Measurements from ENCODE around the gene CASP8. TPM values are rescaled to one million over a fixed set of nuclear protein-coding genes. Genes with fewer than 3 reads are reported as not detected.

Gene CASP8
- total RNA-seq (2021), result 17.9 and 28.4 TPM in 2 replicates
- Bru-seq, nascent RNA, result percentile 64 among the genes with signal in this experiment
- BruChase-seq, experiment 1, labeled RNA remaining after a 2-hour chase, result percentile 55 among the genes with signal in this experiment
- BruChase-seq, experiment 2, labeled RNA remaining after a 6-hour chase, result percentile 63 among the genes with signal in this experiment
- long read RNA-seq, partial matches to known transcripts, result 2 of 22 reads
- long read RNA-seq, other reads (novel, unspliced or antisense), result 19 of 22 reads

DNA sequence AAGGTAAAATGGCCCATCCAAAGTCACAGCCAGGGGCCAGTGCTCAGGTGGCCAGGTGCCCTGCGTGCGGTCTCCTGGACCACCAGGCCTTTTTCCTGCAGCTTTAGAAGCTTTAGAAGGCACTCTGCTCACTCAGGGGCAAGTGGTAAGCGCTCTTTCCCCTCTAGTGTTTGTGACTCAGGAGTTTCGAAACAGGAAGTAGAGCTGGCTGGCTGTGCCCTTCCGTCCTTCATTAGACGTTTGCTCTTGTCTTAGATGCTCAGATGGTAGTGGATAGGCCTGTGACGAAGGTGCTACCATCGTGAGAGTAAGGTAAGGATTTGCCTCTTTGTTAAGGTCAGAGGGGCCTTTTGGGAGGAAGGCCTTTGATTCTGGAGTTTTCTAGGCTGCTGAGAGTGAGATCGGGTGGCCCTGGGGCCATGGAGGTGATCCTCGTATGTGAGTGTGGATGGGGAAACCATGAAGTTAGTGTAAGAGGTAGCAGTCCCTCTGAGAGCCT, at the start of gene CASP8:
TSS of gene CASP8 (plus strand) at position 235 of the 499 bp plus-strand sequence. CDS start 5,951 bp downstream, outside the sequence.
- Histone ChIP-seq H3K4me3 (ENCODE audit: low read depth, low read length, poor library complexity, severe bottlenecking) (no peak within 1 kb of the TSS), H3K27me3 (replicated peaks; ENCODE audit: insufficient read depth, low read depth, low read length, poor library complexity) (no peaks in the 10 kb centered on the region), H3K27ac (ENCODE audit: low read depth, low read length, poor library complexity, severe bottlenecking) (peak within 1 kb of the TSS; percentile 9), H3K4me1 (ENCODE audit: insufficient read depth, low read length, poor library complexity, severe bottlenecking) (peaks cover 46% of the 10 kb centered on the region), H3K9me3 (ENCODE audit: low read depth, low read length, poor library complexity, severe bottlenecking) (no peaks in the 10 kb centered on the region), H3K36me3 (ENCODE audit: insufficient read depth, low read length, poor library complexity, severe bottlenecking) (no peaks in the 10 kb centered on the region)
- CTCF ChIA-PET, result no interaction called here
- DNase-seq (ENCODE audit: low spot score), result peak; percentile 57
- intact Hi-C loops (cut with micrococcal nuclease; ENCODE audit: unreplicated experiment), result no loop called here
- POLR2A ChIA-PET (ENCODE audit: low non-redundant PET), result no interaction called here
- no TSS peak for BruUV-seq (replicated peaks)
- no peak for TF ChIP-seq CTCF (conservative IDR thresholded peaks at IDR 0.05; ENCODE audit: low read depth, low read length)
- no peak for TF ChIP-seq EZH2 (IDR thresholded peaks at IDR 0.05; ENCODE audit: borderline replicate concordance, low read depth, low read length, poor library complexity, severe bottlenecking)

- no peaks in the 10 kb centered on the region for H3K27me3 ChIP-seq (replicated peaks; ENCODE audit: insufficient read depth, low read depth, low read length, poor library complexity)
- ChIA-PET CTCF (no interaction called here), POLR2A (ENCODE audit: low non-redundant PET) (no interaction called here)
- no peaks in the 10 kb centered on the region for H3K4me1 ChIP-seq (ENCODE audit: insufficient read depth, low read length, poor library complexity, severe bottlenecking)
- no peak overlapping the region for H3K4me3 ChIP-seq (ENCODE audit: low read depth, low read length, poor library complexity, severe bottlenecking)
- no peak for DNase-seq (ENCODE audit: low spot score)
- intact Hi-C loops (cut with micrococcal nuclease; ENCODE audit: unreplicated experiment), result no loop called here
- no peak overlapping the region for H3K27ac ChIP-seq (ENCODE audit: low read depth, low read length, poor library complexity, severe bottlenecking)
- no peaks in the 10 kb centered on the region for H3K9me3 ChIP-seq (ENCODE audit: low read depth, low read length, poor library complexity, severe bottlenecking)
- BruUV-seq (replicated peaks), result no TSS peak
- H3K36me3 ChIP-seq (ENCODE audit: insufficient read depth, low read length, poor library complexity, severe bottlenecking), result no peaks in the 10 kb centered on the region
- TF ChIP-seq EZH2 (IDR thresholded peaks at IDR 0.05; ENCODE audit: borderline replicate concordance, low read depth, low read length, poor library complexity, severe bottlenecking) (no peak), CTCF (conservative IDR thresholded peaks at IDR 0.05; ENCODE audit: low read depth, low read length) (no peak)
Observed at GRCh38 chr2:201215963-201216362, 44.4 kb upstream of the CASP8 start.

- no TSS peak for BruUV-seq (replicated peaks)
- TF ChIP-seq CTCF (conservative IDR thresholded peaks at IDR 0.05; ENCODE audit: low read depth, low read length) (no peak), EZH2 (IDR thresholded peaks at IDR 0.05; ENCODE audit: borderline replicate concordance, low read depth, low read length, poor library complexity, severe bottlenecking) (no peak)
- no peaks in the 10 kb centered on the region for H3K4me1 ChIP-seq (ENCODE audit: insufficient read depth, low read length, poor library complexity, severe bottlenecking)
- H3K27ac ChIP-seq (ENCODE audit: low read depth, low read length, poor library complexity, severe bottlenecking), result no peak overlapping the region
- no peaks in the 10 kb centered on the region for H3K36me3 ChIP-seq (ENCODE audit: insufficient read depth, low read length, poor library complexity, severe bottlenecking)
- no peak for DNase-seq (ENCODE audit: low spot score)
- intact Hi-C loops (cut with micrococcal nuclease; ENCODE audit: unreplicated experiment), result no loop called here
- no peaks in the 10 kb centered on the region for H3K9me3 ChIP-seq (ENCODE audit: low read depth, low read length, poor library complexity, severe bottlenecking)
- POLR2A ChIA-PET (ENCODE audit: low non-redundant PET), result no interaction called here
- CTCF ChIA-PET, result no interaction called here
- H3K4me3 ChIP-seq (ENCODE audit: low read depth, low read length, poor library complexity, severe bottlenecking), result no peak overlapping the region
- H3K27me3 ChIP-seq (replicated peaks; ENCODE audit: insufficient read depth, low read depth, low read length, poor library complexity), result no peaks in the 10 kb centered on the region
Observed at GRCh38 chr2:201216918-201217317, 43.4 kb upstream of the CASP8 start.
